ENCODE results near the gene INTS15.

Gene INTS15

GRCh38 chr7:6558837-6559236 is 31.0 kb upstream of the INTS15 start:
- Histone ChIP-seq H3K4me3 (ENCODE audit: low read length, poor library complexity, severe bottlenecking) (no peak overlapping the region), H3K4me1 (ENCODE audit: insufficient read depth, low read length, poor library complexity, severe bottlenecking) (no peaks in the 10 kb centered on the region), H3K4me2 (ENCODE audit: low read depth, low read length, poor library complexity, severe bottlenecking) (no peak overlapping the region), H3K27me3 (ENCODE audit: insufficient read depth, low read length, poor library complexity, severe bottlenecking) (no peaks in the 10 kb centered on the region), H3F3A (ENCODE audit: low read depth) (no peaks in the 10 kb centered on the region), H4K20me1 (ENCODE audit: insufficient read depth, low read length, poor library complexity, severe bottlenecking) (no peaks in the 10 kb centered on the region), H3K9me2 (replicated peaks; ENCODE audit: low read depth, low read length) (no peaks in the 10 kb centered on the region), H3K9me3 (ENCODE audit: insufficient read depth, low read depth, low read length) (no peaks in the 10 kb centered on the region), H3K9ac (ENCODE audit: low read depth, low read length, poor library complexity, severe bottlenecking) (no peak overlapping the region), H3K36me3 (ENCODE audit: insufficient read depth, low read length) (no peaks in the 10 kb centered on the region), H3K79me2 (ENCODE audit: insufficient read depth, low read length) (no peaks in the 10 kb centered on the region), H2AFZ (ENCODE audit: low read length) (peak overlapping the region; percentile 91)
- peak; percentile 50 for TF ChIP-seq CTCF (conservative IDR thresholded peaks at IDR 0.05; ENCODE audit: low read length)
- TF ChIP-seq EZH2phosphoT487 (IDR thresholded peaks at IDR 0.05; ENCODE audit: borderline replicate concordance): no peak

GRCh38 chr7:6559896-6560295 is 29.9 kb upstream of the INTS15 start:
- H3K27me3 ChIP-seq (ENCODE audit: insufficient read depth, low read length, poor library complexity, severe bottlenecking): no peaks in the 10 kb centered on the region
- H3K79me2 ChIP-seq (ENCODE audit: insufficient read depth, low read length): no peaks in the 10 kb centered on the region
- H4K20me1 ChIP-seq (ENCODE audit: insufficient read depth, low read length, poor library complexity, severe bottlenecking): no peaks in the 10 kb centered on the region
- H3F3A ChIP-seq (ENCODE audit: low read depth): no peaks in the 10 kb centered on the region
- no peaks in the 10 kb centered on the region for H3K36me3 ChIP-seq (ENCODE audit: insufficient read depth, low read length)
- H2AFZ ChIP-seq (ENCODE audit: low read length): no peak overlapping the region
- H3K9ac ChIP-seq (ENCODE audit: low read depth, low read length, poor library complexity, severe bottlenecking): no peak overlapping the region
- TF ChIP-seq EZH2phosphoT487 (IDR thresholded peaks at IDR 0.05; ENCODE audit: borderline replicate concordance) (no peak), CTCF (conservative IDR thresholded peaks at IDR 0.05; ENCODE audit: low read length) (no peak)
- no peaks in the 10 kb centered on the region for H3K4me1 ChIP-seq (ENCODE audit: insufficient read depth, low read length, poor library complexity, severe bottlenecking)
- H3K4me2 ChIP-seq (ENCODE audit: low read depth, low read length, poor library complexity, severe bottlenecking): no peak overlapping the region
- no peaks in the 10 kb centered on the region for H3K9me3 ChIP-seq (ENCODE audit: insufficient read depth, low read depth, low read length)
- no peaks in the 10 kb centered on the region for H3K9me2 ChIP-seq (replicated peaks; ENCODE audit: low read depth, low read length)
- no peak overlapping the region for H3K4me3 ChIP-seq (ENCODE audit: low read length, poor library complexity, severe bottlenecking)

GRCh38 chr7:6562106-6562505 is 27.7 kb upstream of the INTS15 start:
- Histone ChIP-seq H3K9me2 (replicated peaks; ENCODE audit: low read depth, low read length) (no peaks in the 10 kb centered on the region), H2AFZ (ENCODE audit: low read length) (no peak overlapping the region), H3K79me2 (ENCODE audit: insufficient read depth, low read length) (no peaks in the 10 kb centered on the region), H4K20me1 (ENCODE audit: insufficient read depth, low read length, poor library complexity, severe bottlenecking) (no peaks in the 10 kb centered on the region), H3K27me3 (ENCODE audit: insufficient read depth, low read length, poor library complexity, severe bottlenecking) (no peaks in the 10 kb centered on the region), H3K36me3 (ENCODE audit: insufficient read depth, low read length) (no peaks in the 10 kb centered on the region), H3K4me1 (ENCODE audit: insufficient read depth, low read length, poor library complexity, severe bottlenecking) (no peaks in the 10 kb centered on the region), H3K9me3 (ENCODE audit: insufficient read depth, low read depth, low read length) (no peaks in the 10 kb centered on the region), H3F3A (ENCODE audit: low read depth) (no peaks in the 10 kb centered on the region), H3K4me3 (ENCODE audit: low read length, poor library complexity, severe bottlenecking) (no peak overlapping the region), H3K9ac (ENCODE audit: low read depth, low read length, poor library complexity, severe bottlenecking) (no peak overlapping the region), H3K4me2 (ENCODE audit: low read depth, low read length, poor library complexity, severe bottlenecking) (no peak overlapping the region)
- TF ChIP-seq EZH2phosphoT487 (IDR thresholded peaks at IDR 0.05; ENCODE audit: borderline replicate concordance) (no peak), CTCF (conservative IDR thresholded peaks at IDR 0.05; ENCODE audit: low read length) (no peak)
